H1 (cell line): ENCODE measurements around the gene HSD17B3. TPM values are rescaled to one million over a fixed set of nuclear protein-coding genes. Genes with fewer than 3 reads are reported as not detected.

ENCODE experiments used
- CTCF ChIA-PET: fragments of 300-600 bp; sonication (Branson Sonifier 250); formaldehyde crosslinking; loops from one replicate; lab custom pipeline; 2021; ENCODE audit not compliant: partially characterized antibody; lab: Charles Lee
- POLR2A ChIA-PET: fragments of 300-600 bp; sonication (Branson Sonifier 250); formaldehyde crosslinking; loops from one replicate; lab custom pipeline; 2021; ENCODE audit warnings: inconsistent platforms; ENCODE audit not compliant: partially characterized antibody; lab: Charles Lee
- DNase-seq, 2 experiments: peaks; one replicate each; pipeline versions ENCODE4 v3.0.0 to v3.0.0-alpha.2; 2010 to 2022; ENCODE audit warnings: low spot score in 2 of 2, low read depth in 1 of 2, mixed read lengths in 1 of 2
- FAIRE-seq: peaks from 2 replicates; lab custom pipeline; 2011; peaks lifted over from hg19 to GRCh38; lab: Jason Lieb, UNC
- H2AFZ ChIP-seq: 2 replicates; pipeline ENCODE4 v1.8.1; 2012; ENCODE audit warnings: low read length, inconsistent platforms
- H2AK5ac ChIP-seq: 2 replicates; pipeline ENCODE4 v1.6.1; 2013; ENCODE audit warnings: low read depth, low read length
- H2BK120ac ChIP-seq: replicated peaks from 2 replicates; pipeline ENCODE3; 2013; ENCODE audit warnings: low read depth, low read length, inconsistent platforms
- H2BK12ac ChIP-seq: 2 replicates; pipeline ENCODE4 v1.6.1; 2013; ENCODE audit warnings: low read depth, low read length
- H2BK15ac ChIP-seq: 2 replicates; pipeline ENCODE4 v1.6.1; 2013; ENCODE audit warnings: low read length
- H2BK20ac ChIP-seq: 2 replicates; pipeline ENCODE4 v1.6.1; 2013; ENCODE audit warnings: low read length
- H2BK5ac ChIP-seq: 2 replicates; pipeline ENCODE4 v1.6.1; 2013; ENCODE audit warnings: low read depth, low read length
- H3K14ac ChIP-seq: 2 replicates; pipeline ENCODE4 v1.6.1; 2013; ENCODE audit warnings: inconsistent platforms; ENCODE audit not compliant: insufficient read length
- H3K18ac ChIP-seq: 2 replicates; pipeline ENCODE4 v1.6.1; 2013; ENCODE audit warnings: low read length; ENCODE audit errors: extremely low read depth
- H3K23ac ChIP-seq: 2 replicates; pipeline ENCODE4 v1.6.1; 2013; ENCODE audit warnings: inconsistent platforms; ENCODE audit not compliant: insufficient read length
- H3K23me2 ChIP-seq: 2 replicates; pipeline ENCODE4 v1.6.1; 2013; ENCODE audit warnings: low read depth, low read length
- H3K27ac ChIP-seq: 2 replicates; pipeline ENCODE4 v1.6.1; 2011; ENCODE audit warnings: low read depth, low read length, inconsistent platforms
- H3K27me3 ChIP-seq, 4 experiments: replicated peaks in 1 of 4; 1 replicate in 1 of 4; 2 replicates in 3 of 4; pipeline versions ENCODE4 v1.6.1 to v1.8.1; 2011 to 2013; ENCODE audit warnings: low read length in 3 of 4, mild to moderate bottlenecking in 3 of 4, inconsistent platforms in 2 of 4, mixed read lengths in 2 of 4, moderate library complexity in 1 of 4; ENCODE audit not compliant: control insufficient read depth in 3 of 4, insufficient read depth in 3 of 4; ENCODE audit errors: extremely low read depth in 1 of 4
- H3K36me3 ChIP-seq, 4 experiments: 2 replicates each; pipeline versions ENCODE4 v1.6.1 to v1.8.1; 2011 to 2013; ENCODE audit warnings: mild to moderate bottlenecking in 4 of 4, low read length in 3 of 4, moderate library complexity in 2 of 4, control low read depth in 1 of 4, inconsistent platforms in 1 of 4; ENCODE audit not compliant: insufficient read depth in 4 of 4, control insufficient read depth in 2 of 4
- H3K4ac ChIP-seq: replicated peaks from 2 replicates; pipeline ENCODE3; 2013; ENCODE audit warnings: low read length, low read depth, mixed read lengths, inconsistent platforms; ENCODE audit not compliant: insufficient read length
- H3K4me1 ChIP-seq, 4 experiments: replicated peaks in 1 of 4; 1 replicate in 1 of 4; 2 replicates in 3 of 4; pipeline versions ENCODE4 v1.6.1 to v1.8.1; 2011 to 2013; ENCODE audit warnings: low read length in 3 of 4, inconsistent platforms in 2 of 4, mixed read lengths in 1 of 4; ENCODE audit not compliant: insufficient read depth in 4 of 4, control insufficient read depth in 3 of 4
- H3K4me2 ChIP-seq, 2 experiments: 2 replicates each; pipeline versions ENCODE4 v1.6.1 to v1.8.1; 2011 to 2013; ENCODE audit warnings: low read depth in 2 of 2, low read length in 2 of 2, control low read depth in 1 of 2, inconsistent platforms in 1 of 2, mild to moderate bottlenecking in 1 of 2; ENCODE audit not compliant: insufficient read depth in 1 of 2
- H3K4me3 ChIP-seq, 4 experiments: fragments of 200-600, 300-600 bp in 1 of 4; sonication (generic), shearing (Covaris generic), sonication (Bioruptor Twin) in 1 of 4; 2 replicates each; pipeline versions ENCODE4 v1.5.1 to v1.8.1; 2011 to 2016; ENCODE audit warnings: low read length in 4 of 4, low read depth in 3 of 4, control low read depth in 2 of 4, inconsistent platforms in 2 of 4, mild to moderate bottlenecking in 2 of 4, mixed read lengths in 1 of 4, moderate library complexity in 1 of 4; ENCODE audit not compliant: insufficient read depth in 2 of 4; ENCODE audit errors: extremely low read depth in 1 of 4
- H3K56ac ChIP-seq: replicated peaks from 2 replicates; pipeline ENCODE3; 2013; ENCODE audit warnings: low read depth, mild to moderate bottlenecking, mixed read lengths, low read length, inconsistent platforms; ENCODE audit not compliant: insufficient read length
- H3K79me1 ChIP-seq: 2 replicates; pipeline ENCODE4 v1.6.1; 2013; ENCODE audit warnings: low read depth, low read length, control low read depth
- H3K79me2 ChIP-seq, 2 experiments: 2 replicates each; pipeline versions ENCODE4 v1.6.1 to v1.8.1; 2012 to 2013; ENCODE audit warnings: low read length in 2 of 2, mild to moderate bottlenecking in 2 of 2, inconsistent platforms in 1 of 2; ENCODE audit not compliant: insufficient read depth in 2 of 2, control insufficient read depth in 1 of 2
- H3K9ac ChIP-seq, 4 experiments: replicated peaks in 1 of 4; 1 replicate in 1 of 4; 2 replicates in 3 of 4; pipeline versions ENCODE4 v1.6.1 to v1.8.1; 2011 to 2013; ENCODE audit warnings: low read depth in 3 of 4, low read length in 3 of 4, control low read depth in 2 of 4, mild to moderate bottlenecking in 2 of 4, moderate library complexity in 2 of 4, inconsistent platforms in 1 of 4; ENCODE audit errors: extremely low read depth in 1 of 4
- H3K9me3 ChIP-seq, 2 experiments: 2 replicates each; pipeline versions ENCODE4 v1.6.1 to v1.8.1; 2012 to 2013; ENCODE audit warnings: mild to moderate bottlenecking in 2 of 2, moderate library complexity in 2 of 2, control low read depth in 1 of 2, inconsistent platforms in 1 of 2, low read depth in 1 of 2, low read length in 1 of 2, mixed read lengths in 1 of 2; ENCODE audit not compliant: insufficient read depth in 2 of 2
- H4K20me1 ChIP-seq, 2 experiments: replicated peaks in 1 of 2; 2 replicates each; pipeline versions ENCODE3 to v1.8.1; 2011 to 2013; ENCODE audit warnings: inconsistent platforms in 2 of 2, low read length in 2 of 2, mild to moderate bottlenecking in 1 of 2; ENCODE audit not compliant: insufficient read depth in 2 of 2, control insufficient read depth in 1 of 2
- H4K5ac ChIP-seq: 2 replicates; pipeline ENCODE4 v1.6.1; 2013; ENCODE audit warnings: low read length, low read depth, mixed read lengths, inconsistent platforms; ENCODE audit not compliant: insufficient read length
- H4K8ac ChIP-seq: 2 replicates; pipeline ENCODE4 v1.8.0; 2013; ENCODE audit warnings: mild to moderate bottlenecking, moderate library complexity, low read length, inconsistent platforms; ENCODE audit not compliant: insufficient read depth; ENCODE audit errors: extremely low read depth
- H4K91ac ChIP-seq: replicated peaks from 2 replicates; pipeline ENCODE3; 2013; ENCODE audit warnings: low read length, mixed read lengths, inconsistent platforms; ENCODE audit not compliant: insufficient read length
- HDAC2 ChIP-seq, 2 experiments: fragments of 300-600 bp in 1 of 2; sonication (generic) in 1 of 2; IDR thresholded peaks; 2 replicates each; pipeline ENCODE4 v1.6.1; 2011 to 2012; ENCODE audit warnings: low read depth in 2 of 2, low read length in 2 of 2, mild to moderate bottlenecking in 2 of 2, moderate library complexity in 2 of 2, borderline replicate concordance in 1 of 2, inconsistent platforms in 1 of 2
- HDAC6 ChIP-seq: IDR thresholded peaks from one replicate; pipeline ENCODE4 v1.7.1; 2012; ENCODE audit warnings: low read depth, mild to moderate bottlenecking, inconsistent platforms, low read length, moderate library complexity
- KDM5A ChIP-seq: fragments of 200-600 bp; IDR thresholded peaks from 2 replicates; pipeline ENCODE4 v1.7.1; 2012; ENCODE audit warnings: mild to moderate bottlenecking, low read length, inconsistent platforms, mixed read lengths
- TAF1 ChIP-seq: IDR thresholded peaks from 2 replicates; pipeline ENCODE4 v1.6.1; 2011; ENCODE audit warnings: mild to moderate bottlenecking, low read depth, low read length
- TAF7 ChIP-seq: optimal IDR thresholded peaks from 2 replicates; pipeline ENCODE3; 2011; ENCODE audit warnings: low read depth, mild to moderate bottlenecking, inconsistent platforms, low read length, moderate library complexity, borderline replicate concordance
- WGBS, 2 experiments: shearing (Covaris generic) in 1 of 2; methylation state at CpG; one replicate each; pipeline versions ENCODE4 v1.1.6 to v1.1.7; 2013 to 2015; ENCODE audit warnings: low lambda C conversion rate in 2 of 2, mixed read lengths in 2 of 2, inconsistent platforms in 1 of 2, low coverage in 1 of 2, missing lambda C conversion rate in 1 of 2; ENCODE audit not compliant: insufficient replicate concordance in 2 of 2, insufficient coverage in 1 of 2, insufficient read length in 1 of 2; ENCODE audit errors: extremely low coverage in 1 of 2, missing lambda C conversion rate in 1 of 2; 5-methylcytosine and 5-hydroxymethylcytosine counted together
- polyA plus RNA-seq, 7 experiments: library from polyadenylated mRNA; depleted of rRNA in 3 of 7; stranded (reverse) in 5 of 7; unstranded in 2 of 7; fragments of >200 nt in 5 of 7; fragments of 200-250 nt in 2 of 7; gene quantifications; 1 replicate in 5 of 7; 2 replicates in 1 of 7; 4 replicates in 1 of 7; pipeline versions ENCODE4 v1.2.1 to v1.2.3, GENCODE V29; 2011 to 2013; ENCODE audit warnings: missing spikeins in 2 of 7, mixed read lengths in 2 of 7
- total RNA-seq: library from RNA; stranded (reverse); fragmentation: NEBNext Ultra II Directional; extraction: Animal tissue kit (Norgen Biotek cat#: 25700); gene quantifications from 2 replicates; pipeline ENCODE4 v1.2.1, GENCODE V29; 2021
- TF ChIP-seq, protein P1 (sequence below), 3 experiments: IDR thresholded peaks; 1 replicate in 2 of 3; 2 replicates in 1 of 3; pipeline versions ENCODE4 v1.5.1 to v1.6.1; 2011; ENCODE audit warnings: low read length in 3 of 3, mild to moderate bottlenecking in 3 of 3, inconsistent platforms in 2 of 3, low read depth in 1 of 3, moderate library complexity in 1 of 3; ENCODE audit not compliant: insufficient read depth in 1 of 3; ENCODE audit errors: control extremely low read depth in 1 of 3
- TF ChIP-seq, protein P2 (sequence below): IDR thresholded peaks from 2 replicates; pipeline ENCODE4 v1.6.1; 2012; ENCODE audit warnings: inconsistent platforms

HSD17B3 gene
- total and polyA plus RNA-seq, 2 of the 8 experiments (the other 6 are each of a cell fraction or from before 2014, with no cell fraction given) = not detected

DNA sequence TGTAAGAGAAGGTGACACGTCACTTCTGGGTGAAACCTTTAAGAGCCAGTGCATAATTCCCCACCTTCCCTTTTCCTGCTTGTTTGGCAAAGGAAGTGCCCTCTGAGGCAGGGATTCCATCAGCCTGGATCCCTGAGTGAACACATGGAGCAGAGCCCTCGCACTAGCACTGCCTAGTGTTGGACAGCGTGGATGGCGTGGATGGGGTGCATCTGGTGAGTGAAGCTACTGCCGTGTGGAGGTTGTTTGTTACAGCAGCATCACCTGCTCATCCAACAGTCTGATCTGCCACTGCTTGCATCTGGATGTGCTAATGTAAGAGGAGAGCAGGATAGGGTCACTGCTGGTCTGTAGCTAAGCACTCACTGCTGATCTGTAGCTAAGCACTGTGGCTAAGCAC lies 46.3 kb upstream of the HSD17B3 start:
- H2AFZ ChIP-seq = no peak overlapping the region
- H3K4me3 ChIP-seq = no peak overlapping the region
- WGBS, 2 experiments = 97% methylated on average over 5 of the region's 5 CpGs; no CpG with 5 or more reads in 1 of the 2 experiments
- 0 out of 2 replicates have a peak overlapping the region, but pooled peaks have one; percentile 35 for H4K8ac ChIP-seq
- no peak overlapping the region for H3K27ac ChIP-seq
- no peak for FAIRE-seq
- H3K9ac ChIP-seq = no peak overlapping the region
- no peak overlapping the region for H2BK20ac ChIP-seq
- H3K36me3 ChIP-seq = no peaks in the 10 kb centered on the region; a peak in 1 of 8 replicates
- ChIA-PET POLR2A (no interaction called here), CTCF (interaction anchor here (0.7 kb wide), 1 partner anchor 20 kb away, joined by 3 read pairs; no protein-coding TSS in a partner anchor)
- no peak overlapping the region for H3K23ac ChIP-seq
- H2BK5ac ChIP-seq = 0 out of 2 replicates have a peak overlapping the region, but pooled peaks have one; percentile 8
- H2BK120ac ChIP-seq = peak overlapping the region; percentile 61
- H4K91ac ChIP-seq = peak overlapping the region; percentile 25
- no peaks in the 10 kb centered on the region for H3K23me2 ChIP-seq
- H2BK12ac ChIP-seq = peak overlapping the region; percentile 7; the same call in 1 of the 2 replicates
- no peak for TF ChIP-seq KDM5A
- TF ChIP-seq, protein P1, sequence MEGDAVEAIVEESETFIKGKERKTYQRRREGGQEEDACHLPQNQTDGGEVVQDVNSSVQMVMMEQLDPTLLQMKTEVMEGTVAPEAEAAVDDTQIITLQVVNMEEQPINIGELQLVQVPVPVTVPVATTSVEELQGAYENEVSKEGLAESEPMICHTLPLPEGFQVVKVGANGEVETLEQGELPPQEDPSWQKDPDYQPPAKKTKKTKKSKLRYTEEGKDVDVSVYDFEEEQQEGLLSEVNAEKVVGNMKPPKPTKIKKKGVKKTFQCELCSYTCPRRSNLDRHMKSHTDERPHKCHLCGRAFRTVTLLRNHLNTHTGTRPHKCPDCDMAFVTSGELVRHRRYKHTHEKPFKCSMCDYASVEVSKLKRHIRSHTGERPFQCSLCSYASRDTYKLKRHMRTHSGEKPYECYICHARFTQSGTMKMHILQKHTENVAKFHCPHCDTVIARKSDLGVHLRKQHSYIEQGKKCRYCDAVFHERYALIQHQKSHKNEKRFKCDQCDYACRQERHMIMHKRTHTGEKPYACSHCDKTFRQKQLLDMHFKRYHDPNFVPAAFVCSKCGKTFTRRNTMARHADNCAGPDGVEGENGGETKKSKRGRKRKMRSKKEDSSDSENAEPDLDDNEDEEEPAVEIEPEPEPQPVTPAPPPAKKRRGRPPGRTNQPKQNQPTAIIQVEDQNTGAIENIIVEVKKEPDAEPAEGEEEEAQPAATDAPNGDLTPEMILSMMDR (IDR thresholded peaks at IDR 0.05; ENCODE audit: control extremely low read depth in 1 of 3, insufficient read depth in 1 of 3, low read depth in 1 of 3, low read length in 3 of 3) = peak in 2 of 3 experiments; percentile 9 to 18; a peak in 2 of 4 replicates
- no peak for TF ChIP-seq HDAC6
- TF ChIP-seq HDAC2 (IDR thresholded peaks at IDR 0.05; ENCODE audit: borderline replicate concordance in 1 of 2, low read depth in 2 of 2, low read length in 2 of 2) = no peak
- TF ChIP-seq, protein P2, sequence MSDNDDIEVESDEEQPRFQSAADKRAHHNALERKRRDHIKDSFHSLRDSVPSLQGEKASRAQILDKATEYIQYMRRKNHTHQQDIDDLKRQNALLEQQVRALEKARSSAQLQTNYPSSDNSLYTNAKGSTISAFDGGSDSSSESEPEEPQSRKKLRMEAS = 0 out of 2 replicates have a peak, but pooled peaks have one; percentile 16
- no peak for TF ChIP-seq TAF1
- TF ChIP-seq TAF7 = no peak
- no peak overlapping the region for H3K56ac ChIP-seq
- no peak overlapping the region for H3K4me2 ChIP-seq
- no peak overlapping the region for H2BK15ac ChIP-seq
- no peak for DNase-seq
- no peaks in the 10 kb centered on the region for H3K79me2 ChIP-seq
- no peaks in the 10 kb centered on the region for H3K27me3 ChIP-seq
- peaks cover 0 to 4% of the 10 kb centered on the region in 2 experiments; a peak in 3 of 4 replicates for H3K9me3 ChIP-seq
- no peak overlapping the region for H3K18ac ChIP-seq
- H4K5ac ChIP-seq = peak overlapping the region; percentile 53
- H3K14ac ChIP-seq = no peak overlapping the region
- H3K79me1 ChIP-seq = no peaks in the 10 kb centered on the region
- no peaks in the 10 kb centered on the region for H4K20me1 ChIP-seq
- H3K4ac ChIP-seq = no peak overlapping the region
- peaks cover 0 to 27% (median 15%) of the 10 kb centered on the region in 4 experiments; a peak in 6 of 7 replicates for H3K4me1 ChIP-seq
- H2AK5ac ChIP-seq = no peak overlapping the region
